Measurements from ENCODE around the gene NHSL1. TPM values are rescaled to one million over a fixed set of nuclear protein-coding genes. Genes with fewer than 3 reads are reported as not detected.
A peak's percentile ranks its signal among the peaks of the same experiment; 100 is the strongest.

NHSL1 gene
- total RNA-seq, 2 donors from 2014 or later, result 16.3 to 17.5 TPM

- Histone ChIP-seq H3K27me3 (ENCODE audit: control insufficient read depth, insufficient read depth, low read length, poor library complexity, severe bottlenecking) (no peaks in the 10 kb centered on the region), H3K27ac (ENCODE audit: low read depth, low read length) (no peak overlapping the region), H3K36me3 (ENCODE audit: control insufficient read depth, insufficient read depth, low read length) (no peaks in the 10 kb centered on the region), H3K4me1 (ENCODE audit: control insufficient read depth, insufficient read depth, low read length) (peaks cover 28% of the 10 kb centered on the region), H3K9me3 (ENCODE audit: control insufficient read depth, low read length) (peaks cover 9% of the 10 kb centered on the region), H3K9ac (ENCODE audit: extremely low read depth, low read length, poor library complexity, severe bottlenecking) (no peak overlapping the region), H3K4me3 (ENCODE audit: low read length) (no peak overlapping the region)
- no peak for DNase-seq
- Mint-ChIP-seq H3K27ac (no peak overlapping the region), H3K9me3 (no peaks in the 10 kb centered on the region), H3K4me3 (no peak overlapping the region), H3K4me1 (peaks cover 57% of the 10 kb centered on the region), H3K27me3 (ENCODE audit: insufficient read depth) (no peaks in the 10 kb centered on the region), H3K36me3 (ENCODE audit: low read depth) (no peaks in the 10 kb centered on the region)
- 90 to 93% methylated on average over 2 of the region's 2 CpGs for WGBS, 2 experiments (ENCODE audit: insufficient coverage in 1 of 2, insufficient read length in 1 of 2)
- TF ChIP-seq, protein P1, sequence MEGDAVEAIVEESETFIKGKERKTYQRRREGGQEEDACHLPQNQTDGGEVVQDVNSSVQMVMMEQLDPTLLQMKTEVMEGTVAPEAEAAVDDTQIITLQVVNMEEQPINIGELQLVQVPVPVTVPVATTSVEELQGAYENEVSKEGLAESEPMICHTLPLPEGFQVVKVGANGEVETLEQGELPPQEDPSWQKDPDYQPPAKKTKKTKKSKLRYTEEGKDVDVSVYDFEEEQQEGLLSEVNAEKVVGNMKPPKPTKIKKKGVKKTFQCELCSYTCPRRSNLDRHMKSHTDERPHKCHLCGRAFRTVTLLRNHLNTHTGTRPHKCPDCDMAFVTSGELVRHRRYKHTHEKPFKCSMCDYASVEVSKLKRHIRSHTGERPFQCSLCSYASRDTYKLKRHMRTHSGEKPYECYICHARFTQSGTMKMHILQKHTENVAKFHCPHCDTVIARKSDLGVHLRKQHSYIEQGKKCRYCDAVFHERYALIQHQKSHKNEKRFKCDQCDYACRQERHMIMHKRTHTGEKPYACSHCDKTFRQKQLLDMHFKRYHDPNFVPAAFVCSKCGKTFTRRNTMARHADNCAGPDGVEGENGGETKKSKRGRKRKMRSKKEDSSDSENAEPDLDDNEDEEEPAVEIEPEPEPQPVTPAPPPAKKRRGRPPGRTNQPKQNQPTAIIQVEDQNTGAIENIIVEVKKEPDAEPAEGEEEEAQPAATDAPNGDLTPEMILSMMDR (conservative IDR thresholded peaks at IDR 0.05), result no peak
These were observed 34.4 kb upstream of the NHSL1 start for GRCh38 chr6:138533667-138534066.

- H3K4me3 Mint-ChIP-seq, result no peak overlapping the region
- Histone ChIP-seq H3K4me3 (ENCODE audit: low read length) (no peak overlapping the region), H3K27ac (ENCODE audit: low read depth, low read length) (no peak overlapping the region), H3K4me1 (ENCODE audit: control insufficient read depth, insufficient read depth, low read length) (peaks cover 21% of the 10 kb centered on the region), H3K9ac (ENCODE audit: extremely low read depth, low read length, poor library complexity, severe bottlenecking) (no peak overlapping the region), H3K27me3 (ENCODE audit: control insufficient read depth, insufficient read depth, low read length, poor library complexity, severe bottlenecking) (no peaks in the 10 kb centered on the region), H3K36me3 (ENCODE audit: control insufficient read depth, insufficient read depth, low read length) (no peaks in the 10 kb centered on the region), H3K9me3 (ENCODE audit: control insufficient read depth, low read length) (peaks cover 9% of the 10 kb centered on the region)
- TF ChIP-seq, protein P1 (conservative IDR thresholded peaks at IDR 0.05), result no peak
- WGBS, 2 experiments (ENCODE audit: insufficient coverage in 1 of 2, insufficient read length in 1 of 2), result 96 to 100% methylated on average over 2 of the region's 2 CpGs
- H3K27me3 Mint-ChIP-seq (ENCODE audit: insufficient read depth), result no peaks in the 10 kb centered on the region
- H3K27ac Mint-ChIP-seq, result no peak overlapping the region
- H3K4me1 Mint-ChIP-seq, result peaks cover 56% of the 10 kb centered on the region
- no peaks in the 10 kb centered on the region for H3K9me3 Mint-ChIP-seq
- H3K36me3 Mint-ChIP-seq (ENCODE audit: low read depth), result no peaks in the 10 kb centered on the region
- no peak for DNase-seq
These were observed 32.1 kb upstream of the NHSL1 start for GRCh38 chr6:138531387-138531786.

DNA sequence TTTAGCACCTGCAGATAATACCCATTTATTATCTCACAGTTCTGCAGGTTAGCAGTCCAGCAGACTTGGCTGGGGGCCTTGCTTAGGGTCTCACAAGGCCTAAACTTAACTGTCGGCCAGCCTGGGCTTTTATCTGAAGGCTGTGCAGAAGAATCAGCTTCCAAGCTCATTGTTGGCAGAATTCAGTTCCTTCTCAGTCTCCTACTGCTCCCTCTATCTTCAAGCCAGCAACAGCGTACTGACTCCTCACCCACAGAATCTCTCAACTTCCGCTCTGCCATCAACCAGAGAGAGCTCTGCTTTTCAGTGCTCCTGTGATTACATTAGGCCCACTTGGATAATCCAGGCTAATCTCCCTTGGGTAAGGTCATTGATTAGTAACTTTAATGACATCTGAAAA is 30.2 kb upstream of the NHSL1 start:
- no peaks in the 10 kb centered on the region for H3K36me3 ChIP-seq (ENCODE audit: control insufficient read depth, insufficient read depth, low read length)
- H3K27me3 Mint-ChIP-seq (ENCODE audit: insufficient read depth), result no peaks in the 10 kb centered on the region
- peak overlapping the region; percentile 85 for H3K27ac ChIP-seq (ENCODE audit: low read depth, low read length)
- peak overlapping the region; percentile 11 for H3K27ac Mint-ChIP-seq
- H3K36me3 Mint-ChIP-seq (ENCODE audit: low read depth), result no peaks in the 10 kb centered on the region
- H3K4me1 ChIP-seq (ENCODE audit: control insufficient read depth, insufficient read depth, low read length), result peaks cover 18% of the 10 kb centered on the region
- TF ChIP-seq, protein P1 (conservative IDR thresholded peaks at IDR 0.05), result peak; percentile 57
- no peak overlapping the region for H3K9ac ChIP-seq (ENCODE audit: extremely low read depth, low read length, poor library complexity, severe bottlenecking)
- DNase-seq, result no peak
- peaks cover 9% of the 10 kb centered on the region for H3K9me3 ChIP-seq (ENCODE audit: control insufficient read depth, low read length)
- no peak overlapping the region for H3K4me3 Mint-ChIP-seq
- H3K4me3 ChIP-seq (ENCODE audit: low read length), result no peak overlapping the region
- H3K9me3 Mint-ChIP-seq, result no peaks in the 10 kb centered on the region
- 60 to 79% methylated on average over 1 to 3 of the region's 3 CpGs for WGBS, 2 experiments (ENCODE audit: insufficient coverage in 1 of 2, insufficient read length in 1 of 2)
- H3K4me1 Mint-ChIP-seq, result peaks cover 38% of the 10 kb centered on the region
- H3K27me3 ChIP-seq (ENCODE audit: control insufficient read depth, insufficient read depth, low read length, poor library complexity, severe bottlenecking), result no peaks in the 10 kb centered on the region
